HS-27A (cell line): Measurements from ENCODE around the gene PROKR2.

Experiments used
- DNase-seq: peaks from one replicate; pipeline ENCODE4 v3.0.0-alpha.2; 2012; ENCODE audit warnings: low read depth, missing footprints

The PROKR2 gene

GRCh38 chr20:5316188-5317158, at the start of gene PROKR2:
PROKR2 (minus strand) TSS chr20:5316954; CDS start chr20:5314369, 2,585 bp downstream.
- DNase-seq, result no peak

- DNase-seq, result no peak
These were observed 48.3 kb upstream of the PROKR2 start for GRCh38 chr20:5364997-5365597.

GRCh38 chr20:5364136-5364821, 47.5 kb upstream of the PROKR2 start:
- DNase-seq, result no peak

- no peak for DNase-seq
These were observed 46.0 kb upstream of the PROKR2 start for GRCh38 chr20:5362771-5363170.

- DNase-seq, result no peak
These were observed 44.4 kb upstream of the PROKR2 start for GRCh38 chr20:5361176-5361575.

GRCh38 chr20:5357946-5358345, 41.2 kb upstream of the PROKR2 start:
- no peak for DNase-seq

GRCh38 chr20:5356941-5357340, 40.2 kb upstream of the PROKR2 start:
- DNase-seq, result no peak

- DNase-seq, result no peak
These were observed 38.1 kb upstream of the PROKR2 start for GRCh38 chr20:5354901-5355300.

GRCh38 chr20:5353624-5354496, 37.1 kb upstream of the PROKR2 start:
- no peak for DNase-seq

GRCh38 chr20:5349448-5349847, 32.7 kb upstream of the PROKR2 start:
- DNase-seq, result no peak

- no peak for DNase-seq
These were observed 25.3 kb upstream of the PROKR2 start for GRCh38 chr20:5342021-5342420.

GRCh38 chr20:5331340-5331739, 14.6 kb upstream of the PROKR2 start:
- DNase-seq, result no peak

- no peak for DNase-seq
These were observed 11.5 kb upstream of the PROKR2 start for GRCh38 chr20:5328268-5328667.

- no peak for DNase-seq
These were observed 10.6 kb upstream of the PROKR2 start for GRCh38 chr20:5327356-5327755.

- DNase-seq, result no peak
These were observed 957 bp downstream of the PROKR2 start for GRCh38 chr20:5315807-5316187.

GRCh38 chr20:5313916-5314315, 2.8 kb downstream of the PROKR2 start:
- no peak for DNase-seq

- no peak for DNase-seq
These were observed 4.2 kb downstream of the PROKR2 start for GRCh38 chr20:5312518-5312917.

GRCh38 chr20:5309971-5310370, 6.8 kb downstream of the PROKR2 start:
- DNase-seq, result no peak

GRCh38 chr20:5298811-5299210, 17.9 kb downstream of the PROKR2 start:
- DNase-seq, result no peak

- DNase-seq, result no peak
These were observed 19.3 kb downstream of the PROKR2 start for GRCh38 chr20:5297280-5298004.

- no peak for DNase-seq
These were observed 26.2 kb downstream of the PROKR2 start for GRCh38 chr20:5290596-5290995.
